Prostate gland (tissue), 2 donors: ENCODE measurements around the gene DYNC1LI2. TPM values are rescaled to one million over a fixed set of nuclear protein-coding genes. Genes with fewer than 3 reads are reported as not detected.

Source experiments
- DNase-seq: peaks from one replicate; pipeline ENCODE4 v3.0.0-alpha.2; 2019; ENCODE audit warnings: low spot score
- H3K27ac ChIP-seq, 2 donors: fragments of 200-600 bp; sonication (generic); 2 replicates each; pipeline ENCODE4 v1.5.1; 2017 to 2019
- H3K27me3 ChIP-seq: fragments of 200-600 bp; sonication (generic); replicated peaks from 2 replicates; pipeline ENCODE4 v1.5.1; 2019; ENCODE audit not compliant: insufficient read depth
- H3K36me3 ChIP-seq, 2 donors: fragments of 200-600 bp; sonication (generic); 1 replicate in 1 of 2; 2 replicates in 1 of 2; pipeline versions ENCODE4 v1.5.1 to v1.8.1; 2017 to 2019
- H3K4me1 ChIP-seq: fragments of 200-600 bp; sonication (generic); replicated peaks from 2 replicates; pipeline ENCODE4 v1.5.1; 2019
- H3K4me3 ChIP-seq, 2 donors: fragments of 200-600 bp; sonication (generic); 2 replicates each; pipeline ENCODE4 v1.5.1; 2017 to 2019
- H3K9me3 ChIP-seq: fragments of 200-600 bp; sonication (generic); 2 replicates; pipeline ENCODE4 v1.5.1; 2017
- CTCF ChIP-seq, 4 experiments: fragments of 200-600 bp in 2 of 4; fragments of 450-650 bp in 2 of 4; sonication (generic) in 2 of 4; IDR thresholded peaks; 1 replicate in 3 of 4; 2 replicates in 1 of 4; pipeline ENCODE4 v1.5.1; 2016 to 2019; ENCODE audit warnings: antibody characterized with exemption in 4 of 4, mild to moderate bottlenecking in 2 of 4, moderate library complexity in 2 of 4
- POLR2A ChIP-seq: fragments of 450-650 bp; IDR thresholded peaks from one replicate; pipeline ENCODE4 v1.6.1; 2016; ENCODE audit warnings: antibody characterized with exemption, mild to moderate bottlenecking
- POLR2AphosphoS5 ChIP-seq: sonication (generic); formaldehyde crosslinking; IDR thresholded peaks from one replicate; pipeline ENCODE4 v1.6.1; 2017; ENCODE audit warnings: antibody characterized with exemption
- WGBS: methylation state at CpG from one replicate; pipeline ENCODE4 v1.1.5; 2018; 5-methylcytosine and 5-hydroxymethylcytosine counted together
- intact Hi-C: fragments of 100-400 bp; cut with DNase I; formaldehyde crosslinking; loops from one replicate; pipeline ENCODE4 v1.14.2; 2022
- total RNA-seq, 2 donors: library from RNA; depleted of rRNA; stranded (reverse); fragments of >200 nt; gene quantifications; one replicate each; pipeline ENCODE4 v1.1.0, GENCODE V29; 2016

Gene DYNC1LI2
- total RNA-seq, 2 donors from 2014 or later = 98.1 to 149 TPM

GRCh38 chr16:66673691-66674090, 77.7 kb downstream of the DYNC1LI2 start:
- no peaks in the 10 kb centered on the region for H3K27me3 ChIP-seq
- H3K36me3 ChIP-seq = no peaks in the 10 kb centered on the region
- peaks cover 7% of the 10 kb centered on the region for H3K4me1 ChIP-seq
- intact Hi-C loops = no loop called here
- H3K9me3 ChIP-seq = no peaks in the 10 kb centered on the region
- no peak for DNase-seq
- H3K4me3 ChIP-seq = no peak overlapping the region
- peak overlapping the region in 1 of 2 donors; percentile 60 for H3K27ac ChIP-seq
- WGBS = 27% methylated on average over 2 of the region's 2 CpGs
- TF ChIP-seq CTCF (IDR thresholded peaks at IDR 0.05) (no peak), POLR2AphosphoS5 (peak; percentile 69), POLR2A (no peak)

Other genes starting within 250 kb of the DYNC1LI2 start
- 10 to 100 TPM; 28.1 to 45.9 TPM for gene TK2, start 201.5 kb downstream of the DYNC1LI2 start, total RNA-seq
- 10 to 100 TPM; 20.5 to 28.3 TPM for gene CKLF, start 199.0 kb downstream of the DYNC1LI2 start, total RNA-seq
- gene CMTM1, start 185.2 kb downstream of the DYNC1LI2 start, total RNA-seq = 1 to 10 TPM; 1.5 to 2.6 TPM
- gene CMTM2, start 172.1 kb downstream of the DYNC1LI2 start, total RNA-seq = 10 to 100 TPM in 1 of 2 donors, not detected in 1; 62.9 TPM
- 100 to 1,000 TPM in 1 of 2 donors, 10 to 100 TPM in 1; 10.7 to 133 TPM for gene CMTM3, start 146.9 kb downstream of the DYNC1LI2 start, total RNA-seq
- gene CMTM4, start 54.9 kb downstream of the DYNC1LI2 start, total RNA-seq = 10 to 100 TPM; 46.9 to 57.7 TPM
- 1 to 10 TPM in 1 of 2 donors, not detected in 1; 2.1 TPM for gene TERB1, start 50.0 kb upstream of the DYNC1LI2 start, total RNA-seq
- 10 to 100 TPM; 39.6 to 58.2 TPM for gene NAE1, start 79.4 kb upstream of the DYNC1LI2 start, total RNA-seq
- gene CA7, start 92.8 kb upstream of the DYNC1LI2 start, total RNA-seq = 1 to 10 TPM in 1 of 2 donors, not detected in 1; 1.9 TPM
- gene PDP2, start 128.9 kb upstream of the DYNC1LI2 start, total RNA-seq = 10 to 100 TPM in 1 of 2 donors, 1 to 10 TPM in 1; 9.2 to 21.9 TPM
- gene CDH16, start 167.3 kb upstream of the DYNC1LI2 start, total RNA-seq = not detected
- 10 to 100 TPM; 17.0 to 37.0 TPM for gene RRAD, start 173.9 kb upstream of the DYNC1LI2 start, total RNA-seq
- gene CIAO2B, start 182.8 kb upstream of the DYNC1LI2 start, total RNA-seq = 100 to 1,000 TPM in 1 of 2 donors, 10 to 100 TPM in 1; 80.2 to 159 TPM
- 10 to 100 TPM; 36.3 to 61.5 TPM for gene CES2, start 183.9 kb upstream of the DYNC1LI2 start, total RNA-seq
- gene CES3, start 209.7 kb upstream of the DYNC1LI2 start, total RNA-seq = under 1 TPM; 0.36 to 0.80 TPM
- 10 to 100 TPM in 1 of 2 donors, 1 to 10 TPM in 1; 1.4 to 10.7 TPM for gene CES4A, start 237.0 kb upstream of the DYNC1LI2 start, total RNA-seq